SK-N-SH (cell line): ENCODE results near the gene GSG1L. TPM values are rescaled to one million over a fixed set of nuclear protein-coding genes. Genes with fewer than 3 reads are reported as not detected.

Source experiments
- CTCF ChIA-PET: fragments of 300-600, 350-600 bp; formaldehyde crosslinking; extraction: SDS; loops from one replicate; lab custom pipeline; 2021; lab: Yijun Ruan, JAX
- POLR2A ChIA-PET: fragments of 350-600 bp; sonication (Branson Sonifier 250); formaldehyde crosslinking; extraction: SDS; loops from one replicate; lab custom pipeline; 2020; ENCODE audit warnings: antibody characterized with exemption, inconsistent platforms; lab: Yijun Ruan, JAX
- DNase-seq: peaks from one replicate; pipeline ENCODE4 v3.0.0; 2012
- H2AFZ ChIP-seq: fragments of 200-600 bp; sonication (generic); 2 replicates; pipeline ENCODE4 v1.8.1; 2016; ENCODE audit warnings: antibody characterized with exemption, mild to moderate bottlenecking, low read depth
- H3F3A ChIP-seq: fragments of 200-600 bp; sonication (generic); replicated peaks from 2 replicates; pipeline ENCODE3; 2016; ENCODE audit warnings: antibody characterized with exemption, mild to moderate bottlenecking; ENCODE audit not compliant: insufficient read depth
- H3K27ac ChIP-seq, 2 experiments: fragments of 200-500 bp in 1 of 2; fragments of 200-600 bp in 1 of 2; sonication (Bioruptor generic) in 1 of 2; sonication (generic), shearing (Covaris generic) in 1 of 2; 2 replicates each; pipeline versions ENCODE4 v1.5.1 to v1.6.1; 2014 to 2016; ENCODE audit warnings: low read depth in 2 of 2, inconsistent platforms in 1 of 2, low read length in 1 of 2, mild to moderate bottlenecking in 1 of 2, mixed read lengths in 1 of 2
- H3K27me3 ChIP-seq: fragments of 200-600 bp; sonication (generic), shearing (Covaris generic); 2 replicates; pipeline ENCODE4 v1.6.1; 2016; ENCODE audit warnings: mixed run types; ENCODE audit not compliant: insufficient read depth
- H3K36me3 ChIP-seq, 2 experiments: fragments of 200-500 bp in 1 of 2; fragments of 200-600 bp in 1 of 2; sonication (Bioruptor generic) in 1 of 2; sonication (generic) in 1 of 2; replicated peaks in 1 of 2; 2 replicates each; pipeline versions ENCODE3 to v1.5.1; 2014 to 2016; ENCODE audit warnings: low read length in 1 of 2, mild to moderate bottlenecking in 1 of 2; ENCODE audit not compliant: insufficient read depth in 2 of 2, control insufficient read depth in 1 of 2
- H3K4me1 ChIP-seq, 2 experiments: fragments of 200-500 bp in 1 of 2; fragments of 200-600 bp in 1 of 2; sonication (Bioruptor generic) in 1 of 2; sonication (generic), shearing (Covaris generic) in 1 of 2; 2 replicates each; pipeline versions ENCODE4 v1.5.1 to v1.6.1; 2014 to 2016; ENCODE audit warnings: low read depth in 1 of 2, low read length in 1 of 2, mixed run types in 1 of 2; ENCODE audit not compliant: insufficient read depth in 2 of 2, control insufficient read depth in 1 of 2
- H3K4me2 ChIP-seq: fragments of 200-600 bp; sonication (generic), shearing (Covaris generic); 2 replicates; pipeline ENCODE4 v1.6.1; 2017; ENCODE audit warnings: mixed run types
- H3K4me3 ChIP-seq, 2 experiments: fragments of 200-500 bp in 1 of 2; fragments of 200-600 bp in 1 of 2; sonication (Bioruptor generic) in 1 of 2; sonication (generic), shearing (Covaris generic) in 1 of 2; 2 replicates each; pipeline versions ENCODE4 v1.5.1 to v1.8.1; 2014 to 2016; ENCODE audit warnings: low read depth in 2 of 2, inconsistent platforms in 1 of 2, low read length in 1 of 2, mild to moderate bottlenecking in 1 of 2, mixed read lengths in 1 of 2, moderate library complexity in 1 of 2
- H3K79me2 ChIP-seq: fragments of 200-600 bp; sonication (generic); 2 replicates; pipeline ENCODE4 v1.8.1; 2017; ENCODE audit warnings: mild to moderate bottlenecking; ENCODE audit not compliant: insufficient read depth
- H3K9ac ChIP-seq: fragments of 200-600 bp; sonication (generic); 2 replicates; pipeline ENCODE4 v1.6.1; 2017; ENCODE audit warnings: mixed run types
- H3K9me2 ChIP-seq: fragments of 200-600 bp; sonication (generic); 2 replicates; pipeline ENCODE4 v1.6.1; 2017; ENCODE audit warnings: mixed run types
- H3K9me3 ChIP-seq: fragments of 200-600 bp; sonication (generic); 2 replicates; pipeline ENCODE4 v1.6.1; 2017; ENCODE audit warnings: mixed run types, mild to moderate bottlenecking, moderate library complexity
- H4K20me1 ChIP-seq: fragments of 200-600 bp; sonication (generic); 2 replicates; pipeline ENCODE4 v1.6.1; 2017; ENCODE audit warnings: mild to moderate bottlenecking, mixed run types; ENCODE audit not compliant: insufficient read depth
- CHD2 ChIP-seq: fragments of 150-350 bp; IDR thresholded peaks from 2 replicates; pipeline ENCODE4 v1.6.1; 2018; ENCODE audit warnings: low read length; ENCODE audit not compliant: partially characterized antibody
- EP300 ChIP-seq, 2 experiments: IDR thresholded peaks; 2 replicates each; pipeline versions ENCODE4 v1.4.0 to v1.6.1; 2012; ENCODE audit warnings: borderline replicate concordance in 1 of 2, low read depth in 1 of 2, low read length in 1 of 2
- EZH2phosphoT487 ChIP-seq: fragments of 200-600 bp; sonication (generic); IDR thresholded peaks from 2 replicates; pipeline ENCODE4 v1.6.1; 2017; ENCODE audit warnings: low read depth, mixed run types, mild to moderate bottlenecking, antibody characterized with exemption, moderate library complexity, borderline replicate concordance
- GABPA ChIP-seq: IDR thresholded peaks from 2 replicates; pipeline ENCODE4 v1.4.0; 2012; ENCODE audit warnings: low read depth, mild to moderate bottlenecking
- MEF2A ChIP-seq: IDR thresholded peaks from 2 replicates; pipeline ENCODE4 v1.4.0; 2012; ENCODE audit warnings: low read depth, borderline replicate concordance
- NFIC ChIP-seq: IDR thresholded peaks from 2 replicates; pipeline ENCODE4 v1.4.0; 2012; ENCODE audit warnings: borderline replicate concordance
- NRF1 ChIP-seq: IDR thresholded peaks from 2 replicates; pipeline ENCODE4 v1.6.1; 2012; ENCODE audit warnings: low read depth, mild to moderate bottlenecking, low read length
- PBX3 ChIP-seq: IDR thresholded peaks from 2 replicates; pipeline ENCODE4; 2012
- POLR2AphosphoS5 ChIP-seq: IDR thresholded peaks from 2 replicates; pipeline ENCODE4 v1.6.1; 2012; ENCODE audit warnings: low read depth, low read length
- RAD21 ChIP-seq: IDR thresholded peaks from 2 replicates; pipeline ENCODE4 v1.6.1; 2012; ENCODE audit warnings: mild to moderate bottlenecking, low read length
- RCOR1 ChIP-seq: fragments of 150-350 bp; IDR thresholded peaks from 2 replicates; pipeline ENCODE4 v1.6.1; 2017; ENCODE audit warnings: antibody characterized with exemption, low read length
- REST ChIP-seq: IDR thresholded peaks from 2 replicates; pipeline ENCODE4 v1.6.1; 2012; ENCODE audit warnings: mild to moderate bottlenecking, low read depth, low read length, moderate library complexity
- RXRA ChIP-seq: IDR thresholded peaks from 2 replicates; pipeline ENCODE4 v1.4.0; 2012; ENCODE audit warnings: low read depth, mild to moderate bottlenecking, borderline replicate concordance
- TAF1 ChIP-seq: IDR thresholded peaks from 2 replicates; pipeline ENCODE4 v1.6.1; 2012; ENCODE audit warnings: low read depth, mild to moderate bottlenecking, low read length, moderate library complexity, borderline replicate concordance
- TCF12 ChIP-seq: IDR thresholded peaks from 2 replicates; pipeline ENCODE4 v1.4.0; 2012
- TEAD4 ChIP-seq: IDR thresholded peaks from 2 replicates; pipeline ENCODE4 v1.4.0; 2012; ENCODE audit warnings: mild to moderate bottlenecking, borderline replicate concordance; ENCODE audit not compliant: insufficient read depth
- YY1 ChIP-seq: IDR thresholded peaks from 2 replicates; pipeline ENCODE4 v1.4.0; 2012; ENCODE audit warnings: low read depth, mild to moderate bottlenecking
- ZBTB33 ChIP-seq: IDR thresholded peaks from 2 replicates; pipeline ENCODE4 v1.4.0; 2012; ENCODE audit warnings: low read depth, borderline replicate concordance
- WGBS: methylation state at CpG from one replicate; pipeline ENCODE4 v1.1.6; 2017; ENCODE audit warnings: low lambda C conversion rate; 5-methylcytosine and 5-hydroxymethylcytosine counted together
- polyA plus RNA-seq, 3 experiments: library from polyadenylated mRNA; depleted of rRNA; stranded (reverse); fragments of >200 nt; gene quantifications; 2 replicates each; pipeline ENCODE4 v1.2.3, GENCODE V29; 2012

Gene GSG1L
- polyA plus RNA-seq, 1 of the 3 experiments (the other 2 are of a cell fraction), result not detected

GRCh38 chr16:28110074-28110473 is 46.6 kb upstream of the GSG1L start:
- Histone ChIP-seq H3K4me3 (no peak overlapping the region), H3K27me3 (no peaks in the 10 kb centered on the region), H3K9me3 (no peaks in the 10 kb centered on the region), H3K27ac (no peak overlapping the region), H3F3A (no peaks in the 10 kb centered on the region), H3K36me3 (peaks cover 60 to 96% of the 10 kb centered on the region in 2 experiments), H3K9me2 (no peaks in the 10 kb centered on the region), H2AFZ (no peak overlapping the region), H3K4me1 (peaks cover 0 to 13% of the 10 kb centered on the region in 2 experiments; a peak in 1 of 4 replicates), H4K20me1 (no peaks in the 10 kb centered on the region), H3K4me2 (no peak overlapping the region), H3K79me2 (peaks cover 5% of the 10 kb centered on the region), H3K9ac (no peak overlapping the region)
- CTCF ChIA-PET, result interaction anchor here (1.0 kb wide), 1 partner anchor 360 kb away, joined by 4 read pairs; no protein-coding TSS in a partner anchor
- no peak for DNase-seq
- POLR2A ChIA-PET, result interaction anchor here (0.5 kb wide), 1 partner anchor 113 kb away, joined by 4 read pairs; no protein-coding TSS in a partner anchor
- TF ChIP-seq RXRA, result no peak
- no peak for TF ChIP-seq EP300 (IDR thresholded peaks at IDR 0.05; ENCODE audit: borderline replicate concordance in 1 of 2, low read depth in 1 of 2, low read length in 1 of 2)
- no peak for TF ChIP-seq EZH2phosphoT487
- TF ChIP-seq RAD21, result no peak
- 96% methylated on average over 3 of the region's 3 CpGs for whole genome bisulfite sequencing

GRCh38 chr16:28108590-28109247 is 45.2 kb upstream of the GSG1L start:
- Histone ChIP-seq H3K4me3 (no peak overlapping the region), H3K9me2 (no peaks in the 10 kb centered on the region), H3K4me1 (peaks cover 0 to 13% of the 10 kb centered on the region in 2 experiments; a peak in 1 of 4 replicates), H3K36me3 (peaks cover 59 to 96% of the 10 kb centered on the region in 2 experiments), H4K20me1 (no peaks in the 10 kb centered on the region), H2AFZ (no peak overlapping the region), H3K27ac (peak overlapping the region in 1 of 2 experiments; percentile 22; a peak in 1 of 4 replicates), H3K79me2 (peaks cover 5% of the 10 kb centered on the region), H3K27me3 (no peaks in the 10 kb centered on the region), H3F3A (no peaks in the 10 kb centered on the region), H3K9ac (no peak overlapping the region), H3K4me2 (no peak overlapping the region), H3K9me3 (no peaks in the 10 kb centered on the region)
- ChIA-PET CTCF (interaction anchor here (1.0 kb wide), 1 partner anchor 38 kb away, joined by 3 read pairs; no protein-coding TSS in a partner anchor), POLR2A (no interaction called here)
- no peak for DNase-seq
- 88% methylated on average over 11 of the region's 12 CpGs for WGBS
- TF ChIP-seq NFIC (no peak), RXRA (no peak), NRF1 (no peak), EP300 (IDR thresholded peaks at IDR 0.05; ENCODE audit: borderline replicate concordance in 1 of 2, low read depth in 1 of 2, low read length in 1 of 2) (no peak), POLR2AphosphoS5 (no peak), TCF12 (no peak), YY1 (no peak), CHD2 (no peak), EZH2phosphoT487 (no peak), TAF1 (no peak), TEAD4 (no peak), PBX3 (no peak), RCOR1 (no peak), RAD21 (no peak), GABPA (no peak), MEF2A (no peak), REST (no peak), ZBTB33 (no peak)
